GM11168 (cell line): ENCODE measurements around the gene CAV3.

Experiments used
- in situ Hi-C: fragments of 300-500 bp; cut with MboI; formaldehyde crosslinking; loops from one replicate; pipeline ENCODE4 v1.12.0; 2022; ENCODE audit warnings: low sequenced_read_pairs; ENCODE audit not compliant: unreplicated experiment

The CAV3 gene

GRCh38 chr3:8759038-8759707 is 25.6 kb downstream of the CAV3 start:
- in situ Hi-C loops = no loop called here

DNA sequence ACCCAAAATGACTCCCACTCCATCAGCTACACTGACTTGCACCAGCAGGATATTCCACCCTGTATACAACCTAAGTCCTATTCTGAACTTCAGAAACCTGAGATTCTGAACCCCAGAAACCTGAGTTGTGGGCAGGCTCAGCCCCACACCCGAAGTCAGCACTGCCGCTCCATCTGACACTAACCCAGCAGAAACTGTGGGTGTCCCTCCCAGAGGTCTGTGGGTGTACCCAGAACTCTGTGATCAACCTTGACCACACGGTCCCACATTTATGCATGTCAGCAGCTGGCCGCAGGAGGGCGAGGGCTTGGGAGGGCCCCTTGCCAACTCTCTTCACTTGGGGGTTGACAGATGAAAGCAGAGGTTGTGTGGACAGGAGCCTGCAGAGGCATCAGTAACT is 26.5 kb downstream of the CAV3 start:
- in situ Hi-C loops = no loop called here

- in situ Hi-C loops = no loop called here
Observed at GRCh38 chr3:8760506-8760905, 26.9 kb downstream of the CAV3 start.

DNA sequence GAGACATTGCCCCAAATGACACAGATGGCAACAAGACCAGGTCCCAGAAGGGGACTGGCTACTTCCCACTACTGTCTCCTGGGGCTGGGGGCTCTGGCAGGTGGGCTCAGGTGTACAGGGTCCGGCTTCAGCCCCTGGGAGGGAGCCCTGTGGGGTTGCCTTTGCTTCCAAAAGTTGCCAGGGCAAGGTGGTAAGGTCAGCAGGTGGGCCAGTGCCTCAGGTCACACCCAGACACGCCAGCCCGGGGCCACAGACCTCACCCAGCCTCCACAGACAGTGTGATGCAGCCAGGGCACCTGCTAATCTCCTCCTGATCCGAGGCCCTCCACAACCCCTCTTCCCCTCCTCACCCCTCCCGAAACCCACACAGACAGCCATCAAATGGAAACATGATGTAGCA is 28.3 kb downstream of the CAV3 start:
- in situ Hi-C loops = no loop called here

DNA sequence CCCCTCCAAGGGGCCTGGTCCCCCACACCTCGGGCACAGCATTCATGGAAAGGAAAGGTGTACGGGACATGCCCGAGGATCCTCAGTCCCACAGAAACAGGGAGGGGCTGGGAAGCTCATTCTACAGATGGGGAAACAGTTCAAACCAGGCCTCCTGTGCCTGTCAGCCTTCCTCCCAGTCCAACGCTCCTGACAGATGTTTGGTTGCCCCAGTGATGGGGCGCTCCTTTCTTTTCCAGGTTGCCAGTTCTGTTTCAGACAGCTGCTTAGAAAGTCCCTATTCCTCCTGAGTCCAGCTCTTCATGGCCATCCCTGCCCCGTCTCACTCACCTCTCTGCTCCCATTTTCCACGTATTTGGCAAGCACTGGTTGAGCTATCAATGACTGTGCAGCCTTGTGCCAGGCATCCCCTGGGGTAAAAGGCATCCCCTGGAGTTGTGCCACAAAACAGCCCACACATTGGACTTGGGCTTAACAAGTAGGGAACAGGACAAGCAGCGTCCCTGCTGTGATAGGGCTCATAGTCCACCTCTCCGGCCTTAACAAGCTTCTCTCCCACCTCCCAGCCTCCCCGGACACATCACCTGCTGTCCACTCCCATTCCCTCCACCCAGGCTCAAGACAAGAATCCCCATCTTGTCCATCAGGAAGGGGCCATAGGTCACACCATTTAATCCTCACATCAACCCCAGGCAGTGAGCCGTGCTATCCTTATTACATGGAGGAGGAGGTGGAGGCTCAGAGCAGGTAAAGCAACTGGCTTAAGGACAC is 29.2 kb downstream of the CAV3 start:
- in situ Hi-C loops = no loop called here

- in situ Hi-C loops = no loop called here
Observed at GRCh38 chr3:8764528-8764927, 30.9 kb downstream of the CAV3 start.

DNA sequence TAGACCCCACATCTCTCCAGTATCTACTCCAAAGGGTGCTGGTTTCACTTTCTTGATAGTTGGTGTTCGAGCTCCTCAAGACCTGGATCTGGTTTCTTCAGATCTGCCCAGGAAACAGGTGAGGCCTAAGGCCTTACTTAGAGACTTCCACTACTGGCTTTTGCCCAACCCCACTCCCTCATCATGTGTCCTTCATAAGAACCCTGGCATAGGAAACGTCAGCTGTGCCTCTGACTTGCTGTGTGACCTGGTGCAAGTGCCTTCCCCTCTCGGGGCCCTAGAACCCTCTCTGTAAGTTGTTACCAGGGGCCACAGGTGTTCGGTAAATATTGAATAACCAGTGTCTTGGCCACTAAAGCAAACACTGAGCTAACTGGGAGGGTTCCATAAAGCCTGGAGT is 31.9 kb downstream of the CAV3 start:
- in situ Hi-C loops = no loop called here

DNA sequence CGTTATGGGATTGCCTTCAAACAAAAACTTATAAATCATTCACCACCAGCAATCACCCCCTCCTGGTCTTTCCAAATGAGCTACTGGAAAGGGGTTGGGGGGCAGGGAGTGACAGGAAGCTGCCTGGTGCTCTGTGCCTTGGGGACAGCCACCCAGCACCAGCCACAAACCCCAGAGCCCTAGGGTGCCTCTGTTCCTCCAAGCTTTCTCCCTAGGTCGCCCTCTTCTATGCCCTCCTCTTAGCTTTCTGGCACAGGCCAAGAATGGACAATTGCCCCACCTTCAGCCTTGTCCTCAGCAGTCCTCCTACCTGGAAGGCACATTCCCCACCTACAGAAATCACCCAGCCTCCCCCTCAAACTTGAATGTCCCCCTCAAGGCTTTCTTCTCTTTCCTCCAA is 32.5 kb downstream of the CAV3 start:
- in situ Hi-C loops = no loop called here

GRCh38 chr3:8767256-8767666 is 33.7 kb downstream of the CAV3 start:
- in situ Hi-C loops = no loop called here

DNA sequence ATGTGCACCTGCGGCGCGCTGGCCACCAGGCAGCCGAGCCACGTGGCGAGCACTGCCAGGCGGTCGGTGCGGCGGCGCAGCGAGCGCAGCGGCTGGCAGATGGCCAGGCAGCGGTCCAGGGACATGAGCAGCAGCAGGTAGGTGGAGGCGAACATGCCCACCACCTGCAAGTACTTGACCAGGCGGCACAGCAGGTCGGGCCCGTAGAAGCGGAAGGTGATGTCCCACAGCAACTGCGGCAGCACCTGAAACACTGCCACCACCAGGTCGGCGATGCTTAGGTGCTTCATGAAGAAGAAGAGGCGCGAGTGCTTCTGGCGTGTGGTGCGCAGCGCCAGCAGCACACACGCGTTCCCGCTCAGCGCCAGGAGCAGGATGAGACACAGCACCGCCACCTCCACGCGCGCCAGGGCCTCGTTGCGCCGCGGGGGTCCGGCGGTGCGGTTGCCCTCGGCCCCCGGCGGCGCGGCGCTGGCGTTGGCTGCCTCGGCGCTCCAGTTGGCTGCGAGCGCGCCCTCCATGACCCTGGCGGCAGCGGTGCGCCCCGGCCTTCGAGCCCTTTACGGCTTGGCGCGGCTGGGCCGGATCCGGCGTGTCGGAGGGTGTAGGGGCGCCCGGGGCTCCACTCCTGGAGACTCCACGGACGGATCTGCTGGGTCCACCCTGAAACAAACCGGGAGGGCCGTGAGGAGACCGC is 34.2 kb downstream of the CAV3 start:
- in situ Hi-C loops = no loop called here

- in situ Hi-C loops = no loop called here
Observed at GRCh38 chr3:8768364-8769087, 34.9 kb downstream of the CAV3 start.

- in situ Hi-C loops = no loop called here
Observed at GRCh38 chr3:8769088-8769822, 35.7 kb downstream of the CAV3 start, which contains the start of gene OXTR. Gene OXTR, minus strand, starts transcription at chr3:8769613. Its CDS starts 1,426 bp downstream, at chr3:8768187.

DNA sequence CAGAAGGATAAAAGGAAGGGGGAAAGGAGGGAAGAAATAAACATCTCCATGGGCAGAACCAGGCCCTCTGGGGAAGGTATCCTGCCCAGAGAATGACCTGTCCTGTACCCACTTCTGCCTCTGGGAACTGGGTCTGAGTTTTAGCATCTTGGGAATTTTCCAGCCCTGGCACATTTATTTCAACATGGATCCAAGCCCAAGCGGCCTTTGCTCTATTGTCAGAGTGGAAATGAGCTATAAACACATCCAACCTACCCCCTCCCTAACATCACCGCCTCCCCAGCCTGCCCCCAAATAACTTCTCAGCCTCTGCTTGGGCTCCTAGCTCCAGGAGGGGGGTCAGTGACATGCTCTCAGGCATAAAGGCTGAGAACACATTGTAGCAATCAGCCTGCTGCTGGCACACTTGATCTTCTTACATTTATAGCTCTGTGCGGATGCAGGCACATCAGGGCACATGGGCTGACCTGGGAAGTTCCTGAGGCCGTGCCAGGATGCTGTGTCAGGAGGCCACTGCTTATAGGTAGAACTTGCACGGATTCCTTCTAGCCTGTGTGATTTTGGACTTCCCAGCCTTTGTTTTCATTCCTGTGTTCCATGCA is 40.4 kb downstream of the CAV3 start:
- in situ Hi-C loops = no loop called here

DNA sequence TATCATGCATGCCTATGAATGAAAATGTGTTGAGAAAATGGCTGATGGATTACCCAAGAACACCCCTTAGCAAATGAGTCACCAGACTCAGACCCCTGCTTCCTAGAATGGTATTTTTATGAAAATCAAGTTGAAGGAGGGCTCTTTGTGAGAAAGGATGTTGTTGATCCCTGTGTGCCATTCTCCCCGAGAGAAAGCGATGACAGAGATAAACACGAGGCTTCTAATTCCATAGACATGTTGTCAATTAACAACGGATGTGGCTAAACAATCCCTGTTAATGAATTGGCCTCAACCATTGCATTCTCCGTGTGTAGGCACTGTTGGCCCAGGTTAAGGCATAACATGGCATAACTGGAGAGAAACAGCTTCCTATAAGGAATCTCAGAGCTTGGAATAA is 41.6 kb downstream of the CAV3 start:
- in situ Hi-C loops = no loop called here

- in situ Hi-C loops = no loop called here
Observed at GRCh38 chr3:8775602-8776001, 42.0 kb downstream of the CAV3 start.

DNA sequence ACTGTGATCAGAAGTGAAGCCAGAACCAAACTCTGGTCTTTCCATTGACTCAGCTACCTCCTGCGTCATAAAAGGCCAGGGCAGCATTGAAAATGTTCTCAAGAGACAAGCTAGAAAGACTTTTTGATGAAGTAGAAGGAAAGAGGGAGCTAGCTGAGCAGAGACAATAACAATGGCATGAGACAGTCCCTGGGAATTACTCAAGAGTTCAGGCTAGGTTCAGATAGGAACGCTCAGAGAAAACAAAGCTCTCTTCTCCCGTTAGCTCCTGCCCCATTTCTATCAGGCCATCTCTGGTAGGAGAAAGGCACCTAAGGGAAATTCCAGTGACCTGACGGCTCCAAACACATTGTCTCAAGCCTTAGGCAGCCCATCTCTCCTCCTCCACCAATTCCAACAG is 42.8 kb downstream of the CAV3 start:
- in situ Hi-C loops = no loop called here

DNA sequence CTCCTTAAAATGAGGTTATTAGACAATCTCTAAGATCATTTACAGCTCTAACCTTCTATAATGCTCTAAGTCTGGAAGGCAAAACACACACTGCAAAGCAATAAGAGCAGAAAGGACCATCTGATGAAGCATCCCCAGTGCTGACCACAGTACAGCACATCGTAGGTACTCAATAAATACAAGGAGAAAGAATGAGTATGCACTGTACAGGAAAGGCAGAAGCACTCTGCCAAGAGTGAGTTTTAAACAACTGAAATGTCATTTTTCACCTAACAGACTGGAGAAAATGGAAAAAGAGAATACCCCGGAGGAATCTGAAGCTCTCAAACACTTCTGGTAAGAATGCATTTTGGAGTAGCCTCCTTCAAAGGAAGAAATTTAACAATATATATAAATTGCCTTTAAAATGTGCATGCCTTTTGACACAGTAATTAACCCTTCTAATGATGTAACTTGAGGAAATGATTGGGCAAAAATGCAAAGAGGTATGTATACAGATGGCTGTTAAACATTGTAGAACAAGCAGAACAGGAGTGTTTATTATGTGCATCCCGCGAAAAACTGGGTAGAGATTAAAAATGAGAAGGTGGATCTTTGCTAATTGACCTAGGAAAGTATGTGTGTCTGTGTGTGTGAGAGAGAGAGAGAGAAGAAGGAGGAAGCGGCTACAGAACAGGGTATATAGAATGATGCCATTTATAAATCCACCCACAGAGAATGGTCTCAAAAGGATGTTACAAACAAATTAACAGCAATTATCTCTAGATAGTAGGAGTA is 43.8 kb downstream of the CAV3 start:
- in situ Hi-C loops = no loop called here

- in situ Hi-C loops = no loop called here
Observed at GRCh38 chr3:8777978-8778267, 44.3 kb downstream of the CAV3 start.

DNA sequence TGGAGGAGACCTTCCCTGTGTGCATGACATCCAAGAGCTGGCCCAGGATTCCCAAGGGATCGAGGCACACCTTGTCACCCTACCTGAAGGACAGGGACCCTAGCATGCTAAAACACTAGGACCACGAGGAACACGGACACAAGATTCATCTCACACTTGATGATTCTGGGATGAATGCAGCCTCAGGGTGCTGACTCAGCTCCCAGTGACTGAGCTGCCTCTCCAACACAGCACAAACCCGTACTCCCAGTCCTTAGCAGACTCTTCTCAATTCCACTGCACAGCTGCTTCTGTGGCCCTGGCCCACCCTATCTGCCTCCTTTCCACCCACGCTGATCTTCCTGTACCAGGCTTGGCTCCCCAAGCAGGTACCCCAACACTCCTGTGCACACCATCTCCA is 44.9 kb downstream of the CAV3 start:
- in situ Hi-C loops = no loop called here
